Endometrial microvascular endothelial cells (primary cell): Measurements from ENCODE around the gene CHSY1. TPM values are rescaled to one million over a fixed set of nuclear protein-coding genes. Genes with fewer than 3 reads are reported as not detected.
"Not testable (repeated sequence)": the region's sequence is repeated elsewhere in the genome, so short reads cannot be mapped to it uniquely, and the experiment has no call there.

Source experiments
- in situ Hi-C: cut with HindIII; loops from 2 replicates; pipeline ENCODE4 v1.10.0; 2017; ENCODE audit warnings: low sequenced_read_pairs, low pct_unique_long_range_greater_than_20kb; ENCODE audit errors: inconsistent ontology term
- total RNA-seq: library from RNA; depleted of rRNA; stranded (reverse); fragments of >200 nt; gene quantifications from one replicate; pipeline ENCODE4 v1.2.3, GENCODE V29; 2015; ENCODE audit errors: inconsistent ontology term

CHSY1 gene
- total RNA-seq, 1 donor from 2014 or later = 35.7 TPM

- in situ Hi-C loops = no loop called here
Measured at GRCh38 chr15:101219441-101219840, 32.4 kb downstream of the CHSY1 start.

- in situ Hi-C loops = no loop called here
Measured at GRCh38 chr15:101217446-101217845, 34.4 kb downstream of the CHSY1 start.

DNA sequence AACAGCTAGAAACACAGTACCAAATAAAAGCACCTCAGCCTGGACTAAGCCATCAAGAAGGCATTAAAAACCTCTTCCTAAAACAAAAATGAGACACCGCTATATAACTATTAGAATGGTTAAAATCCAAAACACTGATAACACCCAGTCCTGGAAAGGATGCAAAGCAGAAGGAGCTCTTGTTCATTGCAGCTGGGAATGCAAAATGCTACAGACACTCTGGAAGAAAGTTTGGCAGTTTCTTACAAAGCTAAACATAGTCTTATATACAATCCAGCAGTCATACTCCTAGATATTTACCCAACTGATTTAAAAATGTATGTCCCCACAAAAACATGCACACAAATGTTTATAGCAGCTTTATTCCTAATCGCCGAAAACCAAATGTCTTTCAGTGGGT lies 35.7 kb downstream of the CHSY1 start:
- in situ Hi-C loops = no loop called here

GRCh38 chr15:101215681-101216080 lies 36.2 kb downstream of the CHSY1 start:
- in situ Hi-C loops = no loop called here

DNA sequence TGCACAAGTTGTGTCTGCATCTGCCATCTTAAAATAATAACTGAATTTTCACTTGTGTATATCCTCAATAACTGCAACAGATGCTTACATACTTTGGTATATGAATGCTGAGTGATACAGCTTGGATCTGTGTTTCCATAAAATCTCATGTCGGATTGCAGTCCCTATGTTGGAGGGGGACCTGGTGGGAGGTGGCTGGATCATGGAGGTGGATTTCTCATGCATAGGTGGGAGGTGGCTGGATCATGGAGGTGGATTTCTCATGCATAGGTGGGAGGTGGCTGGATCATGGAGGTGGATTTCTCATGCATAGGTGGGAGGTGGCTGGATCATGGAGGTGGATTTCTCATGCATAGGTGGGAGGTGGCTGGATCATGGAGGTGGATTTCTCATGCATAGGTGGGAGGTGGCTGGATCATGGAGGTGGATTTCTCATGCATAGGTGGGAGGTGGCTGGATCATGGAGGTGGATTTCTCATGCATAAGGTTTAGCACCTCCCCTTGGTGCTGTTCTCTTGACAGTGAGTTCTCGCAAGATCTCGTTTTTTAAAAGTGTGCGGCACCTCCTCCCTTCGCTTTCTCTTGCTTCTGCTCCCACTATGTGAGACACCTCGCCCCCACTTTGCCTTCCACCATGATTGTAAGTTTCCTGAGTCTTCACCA lies 37.3 kb downstream of the CHSY1 start:
- in situ Hi-C loops = not testable (repeated sequence)

GRCh38 chr15:101213570-101213969 lies 38.3 kb downstream of the CHSY1 start:
- in situ Hi-C loops = no loop called here

DNA sequence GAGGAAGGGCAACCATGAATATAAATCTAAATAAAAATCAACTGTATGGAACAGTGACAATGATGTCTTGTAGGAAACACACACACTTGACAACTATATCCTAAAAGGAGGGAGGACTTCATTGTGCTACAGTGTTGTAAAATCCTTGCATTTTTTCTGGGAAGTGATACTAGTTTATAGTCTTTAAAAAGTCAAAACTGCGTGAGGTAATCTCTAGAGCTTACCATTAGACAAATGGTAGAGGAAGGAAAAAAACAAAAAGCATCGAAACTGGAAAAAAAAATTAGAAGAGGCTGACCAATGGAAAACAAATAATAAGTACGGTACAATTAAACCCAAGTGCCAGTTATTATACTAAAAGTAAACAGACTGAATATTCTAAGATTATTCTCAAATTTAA lies 38.7 kb downstream of the CHSY1 start:
- in situ Hi-C loops = no loop called here

DNA sequence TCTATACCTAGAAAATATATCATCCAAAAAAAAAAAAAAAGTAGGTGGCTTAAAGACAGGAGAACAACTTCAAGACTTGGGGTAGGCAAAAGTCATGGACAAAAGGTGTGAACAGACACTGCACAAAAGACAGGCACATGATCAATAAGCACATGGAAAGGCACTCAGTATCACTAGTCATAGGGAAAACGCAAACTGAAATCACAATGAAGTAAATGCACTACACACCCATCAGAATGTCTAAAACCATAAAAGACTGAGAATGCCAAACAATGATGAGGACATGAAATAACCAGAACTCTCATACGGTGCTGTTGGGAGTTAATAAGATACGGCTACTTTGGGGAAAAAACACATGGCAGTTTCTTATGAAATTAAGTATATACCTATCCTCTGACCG lies 40.0 kb downstream of the CHSY1 start:
- in situ Hi-C loops = no loop called here

GRCh38 chr15:101210466-101210865 lies 41.4 kb downstream of the CHSY1 start:
- in situ Hi-C loops = no loop called here

GRCh38 chr15:101210058-101210457 lies 41.8 kb downstream of the CHSY1 start:
- in situ Hi-C loops = no loop called here

DNA sequence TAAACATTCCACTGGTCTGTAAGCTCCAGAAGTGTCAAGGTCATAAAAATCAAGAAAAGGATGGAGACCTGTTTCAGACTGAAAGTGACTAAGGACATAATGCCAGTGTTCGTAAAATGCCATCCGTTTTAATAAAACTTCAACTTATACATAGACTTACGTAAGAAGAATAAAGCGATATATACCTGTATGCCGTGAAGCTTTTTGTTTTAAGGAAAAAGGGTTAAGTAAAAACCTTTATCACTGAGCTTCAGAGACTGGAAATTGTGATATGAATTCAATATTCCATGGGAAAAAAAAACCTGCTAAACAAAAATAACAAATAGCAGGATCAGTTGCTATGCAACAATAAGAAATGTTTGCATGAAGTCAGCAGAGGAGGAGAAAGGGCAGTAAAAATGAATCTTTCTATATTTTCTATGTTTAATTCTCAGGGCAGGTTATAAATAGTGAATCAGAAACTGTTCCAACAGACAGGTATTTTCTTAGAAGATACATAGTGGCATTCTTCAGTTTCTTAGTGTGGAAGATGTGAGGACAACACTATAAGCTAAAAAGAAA lies 42.5 kb downstream of the CHSY1 start:
- in situ Hi-C loops = loop anchor here (5.0 kb wide), 1 partner anchor 33 kb away; no protein-coding TSS in a partner anchor

DNA sequence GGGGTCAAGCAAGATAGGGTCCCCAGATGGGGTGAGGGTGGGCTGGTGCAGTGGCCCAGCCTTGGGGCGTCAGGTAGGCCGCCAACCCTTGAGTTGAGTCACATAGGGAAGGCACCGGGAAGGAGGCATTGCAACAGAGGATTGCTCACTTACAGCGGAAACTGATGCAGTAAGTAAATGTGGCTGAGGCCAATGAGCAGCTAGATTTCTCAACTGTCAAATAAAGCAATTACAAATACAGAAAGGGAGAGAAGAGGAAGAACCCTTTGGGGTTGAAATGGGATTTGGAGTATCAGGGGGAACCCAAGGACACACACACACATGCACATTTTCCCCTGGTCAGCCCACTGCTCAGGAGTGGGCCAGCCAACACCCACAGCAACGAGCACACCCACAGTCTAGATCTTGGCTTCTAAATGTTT lies 44.0 kb downstream of the CHSY1 start:
- in situ Hi-C loops = loop anchor here (5.0 kb wide), 1 partner anchor 34 kb away; no protein-coding TSS in a partner anchor

GRCh38 chr15:101206176-101206591 lies 45.7 kb downstream of the CHSY1 start:
- in situ Hi-C loops = loop anchor here (5.0 kb wide), 1 partner anchor 36 kb away; no protein-coding TSS in a partner anchor

DNA sequence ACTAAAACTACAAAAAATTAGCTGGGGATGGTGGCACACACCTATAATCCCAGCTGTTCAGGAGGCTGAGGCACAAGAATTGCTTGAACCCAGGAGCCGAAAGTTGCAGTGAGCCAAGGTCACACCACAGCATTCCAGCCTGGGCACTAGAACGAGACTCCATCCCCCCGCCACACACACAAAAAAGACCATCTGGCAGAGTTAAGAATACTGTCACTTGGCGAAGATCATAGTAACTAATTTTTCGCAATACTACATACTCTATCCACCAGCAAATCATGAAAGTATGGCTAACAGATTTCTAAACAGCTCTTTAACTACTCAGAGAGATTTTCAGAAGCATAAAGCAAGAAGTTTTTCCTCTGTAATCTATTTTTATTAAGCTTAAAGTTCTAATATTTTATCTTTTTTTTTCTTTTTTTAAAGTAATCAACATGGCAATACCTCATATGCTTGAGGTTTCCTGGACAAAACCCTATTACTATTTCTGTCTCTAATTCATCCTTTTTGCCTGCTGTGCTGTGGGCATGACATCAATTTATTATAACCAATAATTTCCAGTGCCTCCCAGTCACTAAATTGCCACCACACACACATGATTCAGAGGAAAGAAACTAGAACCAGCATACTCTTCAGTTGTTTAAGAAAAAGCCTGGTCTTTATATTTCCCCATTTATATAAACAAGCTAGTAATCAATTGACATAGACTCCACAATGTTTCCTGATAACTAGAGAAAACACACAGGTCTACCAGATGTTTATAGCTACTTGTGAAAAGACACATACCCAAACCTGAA lies 46.9 kb downstream of the CHSY1 start:
- in situ Hi-C loops = loop anchor here (5.0 kb wide), 1 partner anchor 37 kb away; no protein-coding TSS in a partner anchor

GRCh38 chr15:101203607-101204189 lies 48.1 kb downstream of the CHSY1 start:
- in situ Hi-C loops = no loop called here

DNA sequence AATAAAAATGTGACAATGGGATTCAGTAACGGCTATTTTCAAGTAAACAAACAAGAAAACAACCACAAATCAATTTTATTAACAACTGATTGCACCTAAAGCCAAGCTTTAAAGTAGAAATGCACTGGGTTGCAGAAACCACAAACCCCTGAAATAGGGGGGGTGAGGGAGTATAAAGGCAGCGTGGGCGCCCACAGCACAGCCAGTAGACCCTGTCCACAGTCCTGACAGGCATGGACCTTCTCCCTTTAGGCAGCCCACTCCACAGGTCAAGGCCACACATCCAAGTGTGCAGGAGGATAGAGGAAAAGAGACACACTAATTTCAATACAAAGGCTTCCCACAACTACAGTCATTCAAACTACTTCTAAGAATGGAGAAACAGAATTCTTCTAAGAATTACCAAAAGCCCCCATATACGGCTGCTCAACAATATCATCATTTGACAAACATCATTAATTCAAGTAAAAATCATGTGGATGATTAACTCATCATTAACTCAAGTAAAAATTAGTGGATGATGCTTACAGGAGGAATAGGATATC lies 48.7 kb downstream of the CHSY1 start:
- in situ Hi-C loops = no loop called here

GRCh38 chr15:101201411-101202174 lies 50.3 kb downstream of the CHSY1 start:
- in situ Hi-C loops = no loop called here

- in situ Hi-C loops = no loop called here
Measured at GRCh38 chr15:101200181-101200580, 51.7 kb downstream of the CHSY1 start.
